Activated CD4-positive, alpha-beta T cell treated with anti-CD3 and anti-CD28 coated beads, Interleukin-2, amount 50 U/mL, for 48 hours (primary cell): ENCODE measurements around the gene RAB9A.
"Not testable (repeated sequence)": the region's sequence is repeated elsewhere in the genome, so short reads cannot be mapped to it uniquely, and the experiment has no call there.

ENCODE experiments used
- DNase-seq, 2 experiments: peaks; one replicate each; pipeline ENCODE4 v3.0.0-alpha.2; 2020

RAB9A gene, protein sequence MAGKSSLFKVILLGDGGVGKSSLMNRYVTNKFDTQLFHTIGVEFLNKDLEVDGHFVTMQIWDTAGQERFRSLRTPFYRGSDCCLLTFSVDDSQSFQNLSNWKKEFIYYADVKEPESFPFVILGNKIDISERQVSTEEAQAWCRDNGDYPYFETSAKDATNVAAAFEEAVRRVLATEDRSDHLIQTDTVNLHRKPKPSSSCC

GRCh38 chrX:13688958-13689740 is at the start of gene RAB9A:
RAB9A (plus strand) TSS chrX:13689128; CDS start chrX:13708747, 19,619 bp downstream.
- peak; percentile 87 to 88 for DNase-seq

GRCh38 chrX:13641684-13642083 is 47.2 kb upstream of the RAB9A start:
- not testable (repeated sequence) for DNase-seq

DNA sequence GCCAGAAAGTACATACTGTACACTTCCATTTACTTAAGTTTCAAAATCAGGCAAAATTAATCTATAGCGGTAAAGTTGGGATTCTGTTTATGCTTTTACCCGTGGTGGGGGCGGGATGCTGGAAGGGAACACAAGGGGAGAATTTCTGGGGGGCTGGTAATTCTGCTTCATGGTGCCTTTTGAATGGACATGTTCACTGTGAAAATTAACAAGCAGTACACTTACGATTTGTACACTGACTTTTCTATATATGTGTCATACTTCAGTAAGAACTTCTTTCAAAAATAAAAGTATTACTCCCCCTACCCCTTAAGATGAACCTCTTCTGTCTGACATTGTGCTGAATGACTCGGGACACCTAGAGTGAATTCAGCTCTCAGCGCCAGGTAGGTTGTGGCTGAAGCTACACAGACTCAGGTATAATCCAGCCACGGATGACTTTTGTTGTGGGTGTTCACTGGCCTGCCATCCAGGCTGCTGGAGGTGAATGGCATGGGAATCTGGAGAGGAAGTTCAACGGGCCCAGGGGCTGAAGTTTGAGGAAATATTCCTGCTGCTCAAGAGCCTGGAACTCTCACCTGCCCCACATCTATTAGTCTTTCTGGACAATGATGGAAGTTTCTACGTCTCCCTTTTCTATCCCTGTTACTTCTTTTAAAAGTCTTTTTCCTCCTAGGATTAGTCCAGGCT is 43.3 kb upstream of the RAB9A start:
- no peak for DNase-seq

GRCh38 chrX:13646154-13646549 is 42.8 kb upstream of the RAB9A start:
- peak; percentile 44 to 57 for DNase-seq

DNA sequence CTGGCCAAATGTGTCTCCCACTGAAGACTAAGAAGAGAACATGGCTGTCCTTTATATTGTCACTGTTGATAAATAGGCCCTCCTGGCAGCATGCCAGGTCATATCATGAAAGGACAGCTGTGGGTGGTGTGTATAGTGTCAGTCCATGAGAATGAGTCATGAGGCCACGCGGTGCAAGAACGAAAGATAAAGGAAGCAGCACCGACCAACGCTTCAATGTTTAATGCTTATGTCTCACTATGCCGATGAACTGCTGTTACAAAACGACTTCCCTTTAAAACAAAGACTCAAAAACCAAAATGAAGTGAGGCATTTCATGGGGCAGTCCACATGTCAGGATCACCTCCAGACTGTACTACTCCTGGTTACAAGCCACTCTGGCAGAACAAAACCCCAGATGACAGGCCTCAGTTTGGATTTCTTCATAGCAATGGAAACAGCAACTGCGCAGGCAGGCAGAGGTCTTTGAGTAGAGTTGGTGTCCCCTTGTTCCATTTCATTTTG is 41.2 kb upstream of the RAB9A start:
- DNase-seq, result peak; percentile 68 to 74

GRCh38 chrX:13648336-13648735 is 40.6 kb upstream of the RAB9A start:
- not testable (repeated sequence) for DNase-seq

DNA sequence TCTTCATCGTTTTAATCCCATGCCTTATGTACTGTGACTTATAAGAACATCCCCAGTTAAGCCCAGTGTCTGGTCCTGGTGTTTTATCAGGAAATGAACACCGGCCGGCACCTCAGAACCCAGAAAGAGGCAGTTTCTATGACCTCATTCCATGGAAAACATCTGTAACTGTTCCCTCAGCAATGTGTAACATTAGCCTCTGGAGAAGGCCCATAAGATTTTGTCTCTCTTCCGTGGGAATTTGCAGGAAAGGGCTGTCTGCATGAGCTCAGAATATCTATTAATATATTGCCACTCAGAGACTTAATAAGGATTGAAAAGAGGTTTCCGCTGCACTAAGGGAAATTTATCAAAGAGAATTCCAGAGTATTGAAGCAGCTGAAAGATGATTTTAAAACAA is 39.1 kb upstream of the RAB9A start:
- DNase-seq, result no peak

DNA sequence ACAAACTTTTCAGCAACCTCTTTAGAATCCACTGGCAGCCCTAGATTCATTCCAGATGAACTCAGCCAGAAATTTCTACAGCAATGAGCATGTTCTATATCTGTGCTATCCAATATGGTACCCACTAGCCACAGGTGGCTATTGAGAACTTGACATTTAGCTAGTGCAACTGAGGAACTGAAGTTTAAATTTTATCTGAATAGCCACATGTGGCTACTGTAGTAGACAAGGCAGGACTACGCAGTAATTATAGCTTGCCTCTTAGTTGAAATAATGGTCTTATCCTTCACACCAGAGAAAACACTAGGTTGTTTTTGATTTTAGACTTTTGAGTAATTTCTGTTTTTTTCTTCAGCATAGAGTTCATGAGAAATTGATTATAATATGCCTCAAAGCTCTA is 38.6 kb upstream of the RAB9A start:
- no peak for DNase-seq

DNA sequence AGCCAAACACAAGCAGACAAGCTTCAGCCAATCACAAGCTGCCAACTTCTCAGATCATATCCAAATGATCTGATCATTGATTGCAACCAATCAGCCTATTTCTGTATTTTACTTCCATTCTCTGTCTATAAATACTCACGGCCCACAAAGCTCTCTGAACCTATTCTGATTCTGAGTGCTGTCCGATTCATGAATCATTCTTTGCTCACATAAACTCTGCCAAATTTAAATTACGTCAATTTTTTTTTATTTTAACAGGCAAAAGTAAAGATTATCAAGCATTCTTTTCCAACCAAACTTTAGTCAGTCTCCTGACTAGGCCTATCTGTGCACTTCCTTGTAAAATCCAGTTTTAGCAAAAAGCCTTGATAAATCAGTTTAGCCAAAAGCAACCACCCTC is 37.8 kb upstream of the RAB9A start:
- DNase-seq, result no peak

DNA sequence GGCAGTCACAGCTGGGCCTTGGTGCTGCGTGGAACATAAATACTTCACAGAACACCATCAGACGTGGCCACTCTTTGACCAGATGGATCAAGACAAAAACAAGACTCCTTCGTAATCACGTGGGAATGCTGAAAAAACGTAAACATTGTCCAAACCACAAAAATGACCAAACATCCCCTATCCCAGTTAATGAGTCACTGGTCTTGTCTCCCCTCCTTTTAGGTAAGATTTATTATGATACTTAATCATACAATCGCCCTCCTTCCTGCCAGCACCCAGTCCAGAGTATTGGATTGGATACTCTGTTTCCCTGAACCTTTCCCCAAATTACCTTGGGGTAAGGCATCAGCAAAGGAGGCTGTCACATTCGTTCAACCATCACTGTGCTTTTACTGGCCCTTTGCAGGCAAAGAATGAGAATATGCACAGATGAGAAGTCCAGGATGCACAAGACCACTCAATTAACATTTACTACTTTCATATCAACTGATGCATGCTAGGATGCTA is 36.6 kb upstream of the RAB9A start:
- no peak for DNase-seq

- peak; percentile 89 to 92 for DNase-seq
Measured at GRCh38 chrX:13652850-13653693, 35.9 kb upstream of the RAB9A start, which contains the start of gene TCEANC. TCEANC (plus strand) TSS chrX:13653141; CDS start chrX:13662509, 9,368 bp downstream.

DNA sequence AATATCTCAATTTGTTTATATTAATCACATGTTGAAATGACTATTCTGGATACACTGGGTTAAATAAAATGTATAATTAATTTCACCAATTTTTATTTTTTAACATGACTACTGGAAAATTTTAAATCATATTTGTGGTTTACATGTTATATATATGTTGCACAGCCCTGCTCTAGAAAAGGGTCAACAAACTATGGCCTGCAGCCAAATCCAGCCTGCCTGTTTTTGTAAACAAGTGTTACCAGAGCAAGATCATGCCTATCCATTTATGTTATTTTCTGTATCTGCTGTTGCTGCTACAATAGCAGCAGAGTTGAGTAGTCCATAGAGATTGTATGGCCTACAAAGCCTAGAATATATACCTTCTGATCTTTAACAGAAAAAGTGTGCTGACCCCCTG is 34.8 kb upstream of the RAB9A start:
- DNase-seq, result no peak

DNA sequence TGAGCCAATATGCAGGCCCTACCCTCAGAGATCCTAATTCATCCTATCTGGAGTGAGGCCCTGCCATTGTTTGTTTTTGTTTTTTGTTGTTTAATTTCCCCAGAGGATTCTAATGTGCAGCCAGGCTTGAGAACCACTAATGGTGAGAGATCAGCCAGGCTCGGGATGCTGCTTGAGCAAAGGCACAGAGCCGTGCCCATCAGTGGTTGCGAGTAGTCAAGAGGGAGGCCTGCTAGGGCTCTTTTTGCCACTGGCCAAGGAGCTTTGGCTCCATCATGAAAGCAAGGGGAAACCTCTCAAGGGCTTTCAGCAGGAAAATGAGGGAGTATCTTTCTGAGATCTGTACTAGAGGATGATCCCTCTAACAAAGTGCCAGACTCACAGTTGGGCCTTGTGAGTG is 33.3 kb upstream of the RAB9A start:
- DNase-seq, result no peak

GRCh38 chrX:13658602-13659001 is 30.3 kb upstream of the RAB9A start:
- DNase-seq, result no peak

- DNase-seq, result no peak
Measured at GRCh38 chrX:13659063-13659462, 29.9 kb upstream of the RAB9A start.

DNA sequence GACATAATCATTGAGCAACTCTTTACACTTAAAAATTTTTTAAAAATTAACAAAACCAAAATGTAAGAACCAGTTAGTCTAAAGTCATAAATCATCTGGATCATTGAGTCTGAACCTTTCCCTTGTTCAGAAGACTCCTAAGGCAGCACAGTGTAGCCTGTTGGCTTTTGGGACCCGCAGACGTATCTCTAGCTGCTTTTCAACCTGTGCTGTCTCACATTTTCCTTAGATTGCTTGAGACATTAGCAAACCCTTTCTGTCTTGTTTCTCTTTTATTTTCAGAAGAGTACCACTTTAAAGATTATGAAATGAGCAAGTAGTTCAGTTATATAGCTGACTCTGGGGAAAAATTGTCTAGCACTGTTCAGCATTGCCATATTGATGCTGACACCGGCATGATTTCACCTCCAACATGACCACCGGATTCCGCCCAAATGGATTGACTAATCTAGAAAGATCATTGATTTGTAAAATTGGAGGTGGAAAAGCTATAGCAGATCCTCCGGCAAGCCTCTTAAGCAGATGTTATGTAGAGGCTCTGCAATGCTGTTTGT is 27.1 kb upstream of the RAB9A start:
- DNase-seq, result peak in 1 of 2 experiments; percentile 13

GRCh38 chrX:13662355-13662791 is 26.6 kb upstream of the RAB9A start:
- DNase-seq, result no peak

- no peak for DNase-seq
Measured at GRCh38 chrX:13664020-13664419, 24.9 kb upstream of the RAB9A start.

DNA sequence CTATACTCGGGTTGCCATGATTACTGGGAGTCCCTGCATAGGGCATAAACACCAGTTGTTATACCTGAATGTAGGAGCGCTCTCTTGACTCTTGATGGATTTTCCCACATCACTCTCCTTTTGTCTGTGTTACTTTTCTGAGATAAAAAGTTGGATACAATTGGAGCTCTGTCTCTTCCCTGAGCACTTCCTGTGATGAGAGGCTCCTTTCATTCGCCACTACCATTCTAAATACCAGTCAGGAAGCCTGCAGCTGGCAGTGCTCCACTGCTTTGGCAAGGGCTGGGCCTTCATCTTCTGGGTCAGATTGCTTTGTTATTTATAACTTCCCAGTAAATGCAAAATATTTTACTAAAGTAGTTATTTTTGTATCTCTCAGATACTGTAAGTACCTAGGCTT is 22.1 kb upstream of the RAB9A start:
- DNase-seq, result no peak

GRCh38 chrX:13667919-13668318 is 21.0 kb upstream of the RAB9A start:
- DNase-seq, result no peak

GRCh38 chrX:13669246-13669737 is 19.6 kb upstream of the RAB9A start:
- DNase-seq, result peak; percentile 58 to 69

GRCh38 chrX:13669755-13670154 is 19.2 kb upstream of the RAB9A start:
- DNase-seq, result peak in 1 of 2 experiments; percentile 25
